H9 (cell line): ENCODE results near the gene OTULIN. TPM values are rescaled to one million over a fixed set of nuclear protein-coding genes. Genes with fewer than 3 reads are reported as not detected.

ENCODE experiments used
- DNase-seq: peaks from one replicate; pipeline ENCODE4 v3.0.0-alpha.2; 2017
- H2AFZ ChIP-seq: one replicate; pipeline ENCODE4 v1.6.1; 2013; ENCODE audit warnings: mild to moderate bottlenecking, low read length, control low read depth, moderate library complexity
- H2AK5ac ChIP-seq: 2 replicates; pipeline ENCODE4 v1.6.1; 2013; ENCODE audit warnings: low read length, control low read depth, mixed read lengths; ENCODE audit not compliant: insufficient read length
- H2BK120ac ChIP-seq: one replicate; pipeline ENCODE4 v1.6.1; 2013; ENCODE audit warnings: low read depth, mild to moderate bottlenecking, low read length, control low read depth, inconsistent platforms; ENCODE audit not compliant: poor library complexity, severe bottlenecking
- H2BK12ac ChIP-seq: 2 replicates; pipeline ENCODE4 v1.6.1; 2013; ENCODE audit warnings: low read length, control low read depth, mixed read lengths, low read depth; ENCODE audit not compliant: insufficient read length
- H2BK15ac ChIP-seq: 2 replicates; pipeline ENCODE4 v1.6.1; 2013; ENCODE audit warnings: low read depth, low read length, control low read depth
- H2BK20ac ChIP-seq: one replicate; pipeline ENCODE4 v1.6.1; 2013; ENCODE audit warnings: low read depth, mild to moderate bottlenecking, low read length, control low read depth, inconsistent platforms; ENCODE audit not compliant: poor library complexity, severe bottlenecking
- H2BK5ac ChIP-seq: 2 replicates; pipeline ENCODE4 v1.6.1; 2013; ENCODE audit warnings: low read length, control low read depth, mixed read lengths; ENCODE audit not compliant: insufficient read length
- H3K14ac ChIP-seq: 2 replicates; pipeline ENCODE4 v1.6.1; 2013; ENCODE audit warnings: low read length, control low read depth; ENCODE audit not compliant: insufficient read depth
- H3K18ac ChIP-seq: 2 replicates; pipeline ENCODE4 v1.6.1; 2013; ENCODE audit warnings: low read depth, mild to moderate bottlenecking, mixed read lengths, low read length, control low read depth; ENCODE audit not compliant: insufficient read length
- H3K23ac ChIP-seq: 2 replicates; pipeline ENCODE4 v1.6.1; 2013; ENCODE audit warnings: low read length, control low read depth, mixed read lengths, low read depth; ENCODE audit not compliant: insufficient read length
- H3K23me2 ChIP-seq: 2 replicates; pipeline ENCODE4 v1.6.1; 2013; ENCODE audit warnings: low read depth, mild to moderate bottlenecking, mixed read lengths, low read length, control low read depth; ENCODE audit not compliant: insufficient read length, poor library complexity, severe bottlenecking
- H3K27ac ChIP-seq: 2 replicates; pipeline ENCODE4 v1.5.1; 2013; ENCODE audit warnings: low read length, control low read depth, mixed read lengths, low read depth; ENCODE audit not compliant: insufficient read length
- H3K27me3 ChIP-seq: 2 replicates; pipeline ENCODE4 v1.6.1; 2013; ENCODE audit warnings: low read length, control low read depth, inconsistent platforms; ENCODE audit not compliant: insufficient read depth
- H3K4ac ChIP-seq: 2 replicates; pipeline ENCODE4 v1.6.1; 2013; ENCODE audit warnings: low read depth, mild to moderate bottlenecking, control low read depth, inconsistent platforms, low read length, moderate library complexity
- H3K4me1 ChIP-seq: 2 replicates; pipeline ENCODE4 v1.6.1; 2013; ENCODE audit warnings: low read length, control low read depth, inconsistent platforms; ENCODE audit not compliant: insufficient read depth
- H3K4me2 ChIP-seq: 2 replicates; pipeline ENCODE4 v1.6.1; 2013; ENCODE audit warnings: low read length, control low read depth, mixed read lengths; ENCODE audit not compliant: insufficient read length, insufficient read depth
- H3K56ac ChIP-seq: 2 replicates; pipeline ENCODE4 v1.6.1; 2013; ENCODE audit warnings: low read depth, mild to moderate bottlenecking, mixed read lengths, low read length, control low read depth; ENCODE audit not compliant: insufficient read length
- H3K79me1 ChIP-seq: 2 replicates; pipeline ENCODE4 v1.6.1; 2013; ENCODE audit warnings: low read depth, mild to moderate bottlenecking, moderate library complexity, low read length, control low read depth, inconsistent platforms; ENCODE audit not compliant: insufficient read depth, poor library complexity, severe bottlenecking
- H3K79me2 ChIP-seq: 2 replicates; pipeline ENCODE4 v1.6.1; 2013; ENCODE audit warnings: low read length, control low read depth, inconsistent platforms; ENCODE audit not compliant: insufficient read depth
- H3K9ac ChIP-seq: 2 replicates; pipeline ENCODE4 v1.6.1; 2013; ENCODE audit warnings: low read length, control low read depth, mixed read lengths; ENCODE audit not compliant: insufficient read length; ENCODE audit errors: extremely low read depth
- H3K9me3 ChIP-seq: one replicate; pipeline ENCODE4 v1.6.1; 2013; ENCODE audit warnings: low read depth, low read length, inconsistent platforms; ENCODE audit not compliant: control insufficient read depth
- H3T11ph ChIP-seq: one replicate; pipeline ENCODE4 v1.6.1; 2013; ENCODE audit warnings: mild to moderate bottlenecking, low read length, control low read depth, inconsistent platforms
- H4K20me1 ChIP-seq: one replicate; pipeline ENCODE4 v1.6.1; 2013; ENCODE audit not compliant: control insufficient read depth, insufficient read length, insufficient read depth
- H4K5ac ChIP-seq: 2 replicates; pipeline ENCODE4 v1.6.1; 2013; ENCODE audit warnings: low read depth, mild to moderate bottlenecking, mixed read lengths, low read length, control low read depth; ENCODE audit not compliant: insufficient read length
- H4K8ac ChIP-seq: replicated peaks from 2 replicates; pipeline ENCODE4 v1.6.1; 2013; ENCODE audit warnings: low read length, control low read depth, mixed read lengths, low read depth; ENCODE audit not compliant: insufficient read length
- H4K91ac ChIP-seq: 2 replicates; pipeline ENCODE4 v1.6.1; 2013; ENCODE audit warnings: low read depth, mild to moderate bottlenecking, moderate library complexity, mixed read lengths, low read length, control low read depth; ENCODE audit not compliant: insufficient read length
- H3K27ac Mint-ChIP-seq, 3 experiments: 2 replicates in 2 of 3; 3 replicates in 1 of 3; pipeline ENCODE4 v1.8.0; 2020 to 2021; ENCODE audit warnings: mixed read lengths in 3 of 3, mild to moderate bottlenecking in 1 of 3, moderate library complexity in 1 of 3
- H3K27me3 Mint-ChIP-seq: 2 replicates; pipeline ENCODE4 v1.8.0; 2021; ENCODE audit warnings: low read depth, mild to moderate bottlenecking, moderate library complexity, mixed read lengths
- H3K36me3 Mint-ChIP-seq, 3 experiments: 2 replicates in 2 of 3; 3 replicates in 1 of 3; pipeline ENCODE4 v1.8.0; 2020 to 2021; ENCODE audit warnings: low read depth in 3 of 3, mixed read lengths in 3 of 3; ENCODE audit not compliant: insufficient read depth in 1 of 3
- H3K4me1 Mint-ChIP-seq, 2 experiments: 2 replicates each; pipeline ENCODE4 v1.8.0; 2020; ENCODE audit warnings: mixed read lengths in 2 of 2
- H3K4me3 Mint-ChIP-seq, 2 experiments: 2 replicates in 1 of 2; 3 replicates in 1 of 2; pipeline ENCODE4 v1.8.0; 2020 to 2021; ENCODE audit warnings: mild to moderate bottlenecking in 2 of 2, mixed read lengths in 2 of 2, moderate library complexity in 1 of 2
- H3K9me3 Mint-ChIP-seq, 2 experiments: 2 replicates in 1 of 2; 3 replicates in 1 of 2; pipeline ENCODE4 v1.8.0; 2020; ENCODE audit warnings: mild to moderate bottlenecking in 2 of 2, mixed read lengths in 2 of 2, moderate library complexity in 1 of 2
- WGBS: extraction: QIAGEN DNeasy Blood & Tissue Kit; methylation state at CpG from one replicate; pipeline ENCODE4 v1.1.7; 2013; ENCODE audit warnings: missing lambda C conversion rate, low lambda C conversion rate, mixed read lengths; ENCODE audit not compliant: insufficient read length; ENCODE audit errors: extremely low coverage; 5-methylcytosine and 5-hydroxymethylcytosine counted together
- total RNA-seq: library from RNA; stranded (reverse); gene quantifications from 2 replicates; pipeline ENCODE4 v1.2.1, GENCODE V29; 2021
- TF ChIP-seq, protein P1 (sequence below): fragments of 200-600 bp; sonication (generic); conservative IDR thresholded peaks from 3 replicates; pipeline ENCODE4 v1.8.0; 2021; ENCODE audit warnings: antibody characterized with exemption, mild to moderate bottlenecking

Gene OTULIN
- total RNA-seq, 1 experiment from 2014 or later: 35.8 TPM

DNA sequence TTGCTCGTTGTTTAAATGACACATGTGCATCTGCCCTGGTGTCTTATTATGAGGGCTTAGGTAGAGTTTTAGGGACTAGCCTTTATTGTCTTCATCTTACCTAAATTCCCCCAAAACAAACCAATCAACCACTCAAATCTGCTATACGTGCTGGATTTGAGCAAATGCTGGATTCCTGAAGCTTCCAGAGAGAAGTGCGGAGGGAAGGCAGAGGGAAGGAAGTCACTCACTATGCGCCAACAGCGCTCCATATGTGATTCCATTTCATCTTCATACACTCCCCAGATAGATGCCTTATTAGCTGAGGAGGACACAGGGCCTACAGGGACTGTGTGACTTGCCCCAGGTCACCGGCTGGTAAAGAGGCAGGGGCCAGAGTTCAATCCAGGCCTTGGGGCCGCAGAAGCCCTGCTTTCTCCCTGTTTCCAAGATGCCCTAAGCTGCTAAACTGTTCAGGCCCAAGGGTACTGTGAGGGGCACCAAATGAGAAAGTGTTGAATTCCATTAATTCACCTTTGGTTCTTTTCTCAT, 63.5 kb downstream of the OTULIN start:
- Mint-ChIP-seq H3K4me3 (peak overlapping the region; percentile 41 to 51; a peak in 2 of 5 replicates), H3K36me3 (no peaks in the 10 kb centered on the region; a peak in 1 of 7 replicates), H3K9me3 (no peaks in the 10 kb centered on the region), H3K4me1 (peaks cover 41 to 47% of the 10 kb centered on the region in 2 experiments), H3K27me3 (peaks cover 2% of the 10 kb centered on the region; the same call in 1 of the 2 replicates), H3K27ac (peak overlapping the region; percentile 70 to 94 (median 91))
- Histone ChIP-seq H4K5ac (no peak overlapping the region), H3K23ac (no peak overlapping the region), H3K27me3 (no peaks in the 10 kb centered on the region), H2AFZ (no peak overlapping the region), H2AK5ac (no peak overlapping the region), H4K91ac (no peak overlapping the region), H3K14ac (peak overlapping the region; percentile 40; the same call in 1 of the 2 replicates), H2BK12ac (no peak overlapping the region), H2BK5ac (no peak overlapping the region), H3K9me3 (no peaks in the 10 kb centered on the region), H3K4me2 (peak overlapping the region; percentile 11), H3K79me1 (no peaks in the 10 kb centered on the region), H3K4ac (no peak overlapping the region), H3K23me2 (no peaks in the 10 kb centered on the region), H3K18ac (no peak overlapping the region), H3K79me2 (no peaks in the 10 kb centered on the region), H4K20me1 (no peaks in the 10 kb centered on the region), H4K8ac (no peak overlapping the region), H3T11ph (no peak overlapping the region), H3K9ac (no peak overlapping the region), H3K56ac (no peak overlapping the region), H3K4me1 (peaks cover 15% of the 10 kb centered on the region; the same call in 1 of the 2 replicates), H2BK15ac (no peak overlapping the region), H2BK120ac (no peak overlapping the region), H3K27ac (no peak overlapping the region), H2BK20ac (no peak overlapping the region)
- DNase-seq: no peak
- WGBS: no CpG with 5 or more reads among the region's 7 CpGs
- TF ChIP-seq, protein P1, sequence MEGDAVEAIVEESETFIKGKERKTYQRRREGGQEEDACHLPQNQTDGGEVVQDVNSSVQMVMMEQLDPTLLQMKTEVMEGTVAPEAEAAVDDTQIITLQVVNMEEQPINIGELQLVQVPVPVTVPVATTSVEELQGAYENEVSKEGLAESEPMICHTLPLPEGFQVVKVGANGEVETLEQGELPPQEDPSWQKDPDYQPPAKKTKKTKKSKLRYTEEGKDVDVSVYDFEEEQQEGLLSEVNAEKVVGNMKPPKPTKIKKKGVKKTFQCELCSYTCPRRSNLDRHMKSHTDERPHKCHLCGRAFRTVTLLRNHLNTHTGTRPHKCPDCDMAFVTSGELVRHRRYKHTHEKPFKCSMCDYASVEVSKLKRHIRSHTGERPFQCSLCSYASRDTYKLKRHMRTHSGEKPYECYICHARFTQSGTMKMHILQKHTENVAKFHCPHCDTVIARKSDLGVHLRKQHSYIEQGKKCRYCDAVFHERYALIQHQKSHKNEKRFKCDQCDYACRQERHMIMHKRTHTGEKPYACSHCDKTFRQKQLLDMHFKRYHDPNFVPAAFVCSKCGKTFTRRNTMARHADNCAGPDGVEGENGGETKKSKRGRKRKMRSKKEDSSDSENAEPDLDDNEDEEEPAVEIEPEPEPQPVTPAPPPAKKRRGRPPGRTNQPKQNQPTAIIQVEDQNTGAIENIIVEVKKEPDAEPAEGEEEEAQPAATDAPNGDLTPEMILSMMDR: no peak
